ENCODE data around the gene HOXC10. TPM values are rescaled to one million over a fixed set of nuclear protein-coding genes. Genes with fewer than 3 reads are reported as not detected.

The HOXC10 gene
- total and polyA plus RNA-seq, 2 of the 8 experiments (the other 6 are each of a cell fraction or from before 2014, with no cell fraction given): not detected

- TF ChIP-seq, protein P1, sequence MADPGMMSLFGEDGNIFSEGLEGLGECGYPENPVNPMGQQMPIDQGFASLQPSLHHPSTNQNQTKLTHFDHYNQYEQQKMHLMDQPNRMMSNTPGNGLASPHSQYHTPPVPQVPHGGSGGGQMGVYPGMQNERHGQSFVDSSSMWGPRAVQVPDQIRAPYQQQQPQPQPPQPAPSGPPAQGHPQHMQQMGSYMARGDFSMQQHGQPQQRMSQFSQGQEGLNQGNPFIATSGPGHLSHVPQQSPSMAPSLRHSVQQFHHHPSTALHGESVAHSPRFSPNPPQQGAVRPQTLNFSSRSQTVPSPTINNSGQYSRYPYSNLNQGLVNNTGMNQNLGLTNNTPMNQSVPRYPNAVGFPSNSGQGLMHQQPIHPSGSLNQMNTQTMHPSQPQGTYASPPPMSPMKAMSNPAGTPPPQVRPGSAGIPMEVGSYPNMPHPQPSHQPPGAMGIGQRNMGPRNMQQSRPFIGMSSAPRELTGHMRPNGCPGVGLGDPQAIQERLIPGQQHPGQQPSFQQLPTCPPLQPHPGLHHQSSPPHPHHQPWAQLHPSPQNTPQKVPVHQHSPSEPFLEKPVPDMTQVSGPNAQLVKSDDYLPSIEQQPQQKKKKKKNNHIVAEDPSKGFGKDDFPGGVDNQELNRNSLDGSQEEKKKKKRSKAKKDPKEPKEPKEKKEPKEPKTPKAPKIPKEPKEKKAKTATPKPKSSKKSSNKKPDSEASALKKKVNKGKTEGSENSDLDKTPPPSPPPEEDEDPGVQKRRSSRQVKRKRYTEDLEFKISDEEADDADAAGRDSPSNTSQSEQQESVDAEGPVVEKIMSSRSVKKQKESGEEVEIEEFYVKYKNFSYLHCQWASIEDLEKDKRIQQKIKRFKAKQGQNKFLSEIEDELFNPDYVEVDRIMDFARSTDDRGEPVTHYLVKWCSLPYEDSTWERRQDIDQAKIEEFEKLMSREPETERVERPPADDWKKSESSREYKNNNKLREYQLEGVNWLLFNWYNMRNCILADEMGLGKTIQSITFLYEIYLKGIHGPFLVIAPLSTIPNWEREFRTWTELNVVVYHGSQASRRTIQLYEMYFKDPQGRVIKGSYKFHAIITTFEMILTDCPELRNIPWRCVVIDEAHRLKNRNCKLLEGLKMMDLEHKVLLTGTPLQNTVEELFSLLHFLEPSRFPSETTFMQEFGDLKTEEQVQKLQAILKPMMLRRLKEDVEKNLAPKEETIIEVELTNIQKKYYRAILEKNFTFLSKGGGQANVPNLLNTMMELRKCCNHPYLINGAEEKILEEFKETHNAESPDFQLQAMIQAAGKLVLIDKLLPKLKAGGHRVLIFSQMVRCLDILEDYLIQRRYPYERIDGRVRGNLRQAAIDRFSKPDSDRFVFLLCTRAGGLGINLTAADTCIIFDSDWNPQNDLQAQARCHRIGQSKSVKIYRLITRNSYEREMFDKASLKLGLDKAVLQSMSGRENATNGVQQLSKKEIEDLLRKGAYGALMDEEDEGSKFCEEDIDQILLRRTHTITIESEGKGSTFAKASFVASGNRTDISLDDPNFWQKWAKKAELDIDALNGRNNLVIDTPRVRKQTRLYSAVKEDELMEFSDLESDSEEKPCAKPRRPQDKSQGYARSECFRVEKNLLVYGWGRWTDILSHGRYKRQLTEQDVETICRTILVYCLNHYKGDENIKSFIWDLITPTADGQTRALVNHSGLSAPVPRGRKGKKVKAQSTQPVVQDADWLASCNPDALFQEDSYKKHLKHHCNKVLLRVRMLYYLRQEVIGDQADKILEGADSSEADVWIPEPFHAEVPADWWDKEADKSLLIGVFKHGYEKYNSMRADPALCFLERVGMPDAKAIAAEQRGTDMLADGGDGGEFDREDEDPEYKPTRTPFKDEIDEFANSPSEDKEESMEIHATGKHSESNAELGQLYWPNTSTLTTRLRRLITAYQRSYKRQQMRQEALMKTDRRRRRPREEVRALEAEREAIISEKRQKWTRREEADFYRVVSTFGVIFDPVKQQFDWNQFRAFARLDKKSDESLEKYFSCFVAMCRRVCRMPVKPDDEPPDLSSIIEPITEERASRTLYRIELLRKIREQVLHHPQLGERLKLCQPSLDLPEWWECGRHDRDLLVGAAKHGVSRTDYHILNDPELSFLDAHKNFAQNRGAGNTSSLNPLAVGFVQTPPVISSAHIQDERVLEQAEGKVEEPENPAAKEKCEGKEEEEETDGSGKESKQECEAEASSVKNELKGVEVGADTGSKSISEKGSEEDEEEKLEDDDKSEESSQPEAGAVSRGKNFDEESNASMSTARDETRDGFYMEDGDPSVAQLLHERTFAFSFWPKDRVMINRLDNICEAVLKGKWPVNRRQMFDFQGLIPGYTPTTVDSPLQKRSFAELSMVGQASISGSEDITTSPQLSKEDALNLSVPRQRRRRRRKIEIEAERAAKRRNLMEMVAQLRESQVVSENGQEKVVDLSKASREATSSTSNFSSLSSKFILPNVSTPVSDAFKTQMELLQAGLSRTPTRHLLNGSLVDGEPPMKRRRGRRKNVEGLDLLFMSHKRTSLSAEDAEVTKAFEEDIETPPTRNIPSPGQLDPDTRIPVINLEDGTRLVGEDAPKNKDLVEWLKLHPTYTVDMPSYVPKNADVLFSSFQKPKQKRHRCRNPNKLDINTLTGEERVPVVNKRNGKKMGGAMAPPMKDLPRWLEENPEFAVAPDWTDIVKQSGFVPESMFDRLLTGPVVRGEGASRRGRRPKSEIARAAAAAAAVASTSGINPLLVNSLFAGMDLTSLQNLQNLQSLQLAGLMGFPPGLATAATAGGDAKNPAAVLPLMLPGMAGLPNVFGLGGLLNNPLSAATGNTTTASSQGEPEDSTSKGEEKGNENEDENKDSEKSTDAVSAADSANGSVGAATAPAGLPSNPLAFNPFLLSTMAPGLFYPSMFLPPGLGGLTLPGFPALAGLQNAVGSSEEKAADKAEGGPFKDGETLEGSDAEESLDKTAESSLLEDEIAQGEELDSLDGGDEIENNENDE (IDR thresholded peaks at IDR 0.05; ENCODE audit: insufficient replicate concordance, low read length): no peak
- no peak for TF ChIP-seq SIRT6 (IDR thresholded peaks at IDR 0.05; ENCODE audit: low read length)
- no peak for TF ChIP-seq SP2 (IDR thresholded peaks at IDR 0.05; ENCODE audit: low read length)
- TF ChIP-seq RXRA (IDR thresholded peaks at IDR 0.05; ENCODE audit: insufficient read depth, low read depth, low read length): no peak
- TF ChIP-seq ZNF274 (IDR thresholded peaks at IDR 0.05; ENCODE audit: borderline replicate concordance, extremely low read depth, low read length): no peak
- TF ChIP-seq BCL11A (IDR thresholded peaks at IDR 0.05; ENCODE audit: low read depth in 2 of 2, low read length in 2 of 2): no peak
These were observed 1.2 kb downstream of the HOXC10 start (continued) for GRCh38 chr12:53985994-53986685.
